ENCODE results near the gene EIF4G3. TPM values are rescaled to one million over a fixed set of nuclear protein-coding genes. Genes with fewer than 3 reads are reported as not detected.

Gene EIF4G3
- total and polyA plus RNA-seq, 9 of the 15 experiments (the other 6 are each of a cell fraction or from before 2014, with no cell fraction given) = 6.7 to 40.5 (median 32.1) TPM

DNA sequence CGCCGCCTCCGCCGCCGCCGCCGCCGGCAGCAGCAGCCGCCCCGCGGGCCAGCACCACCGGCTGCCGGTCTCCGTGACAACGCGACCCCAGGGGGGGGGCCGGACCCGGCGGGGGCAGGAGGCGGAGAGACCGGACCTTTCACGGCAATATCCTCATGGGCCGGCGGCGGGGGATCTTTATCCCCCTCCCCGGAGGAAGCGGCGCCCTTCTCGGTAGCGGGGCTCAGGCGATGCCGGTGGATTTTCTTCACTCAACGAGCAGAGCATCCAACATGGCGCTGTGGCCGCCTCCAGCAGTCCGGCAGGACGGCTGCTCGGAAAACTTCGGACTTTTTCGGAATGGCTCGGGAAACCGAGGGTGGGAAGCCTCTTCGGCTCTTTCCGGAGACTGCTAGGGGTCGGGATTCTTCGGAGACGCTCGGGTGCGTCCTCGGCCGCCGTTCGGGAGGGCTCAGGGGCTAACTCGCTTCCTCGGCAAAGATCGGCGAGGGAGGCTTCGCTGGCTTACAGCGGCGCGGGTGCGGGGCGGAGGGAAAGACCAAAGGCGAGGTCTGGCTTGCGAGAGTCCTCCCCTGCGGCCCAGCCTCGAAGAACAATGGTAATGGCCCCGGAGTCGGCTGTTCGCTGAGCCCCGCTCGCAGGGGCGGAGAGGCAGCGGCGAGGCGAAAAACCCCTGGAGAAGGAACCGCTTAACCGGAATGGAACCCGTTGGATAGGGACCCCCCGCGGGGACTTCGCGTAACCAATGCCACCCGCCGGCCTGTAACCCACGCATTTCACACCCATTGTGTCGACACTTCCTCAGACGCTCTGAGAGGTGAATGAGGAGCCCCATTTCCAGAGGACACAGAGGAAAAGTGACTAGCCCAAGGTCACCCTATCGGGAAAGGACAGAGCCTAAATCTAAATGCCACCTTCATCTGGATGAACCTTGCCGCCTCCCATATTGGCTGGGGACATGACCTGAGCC lies at the start of gene EIF4G3 (continued):
- TF ChIP-seq ZNF644 (tag; IDR thresholded peaks at IDR 0.05; ENCODE audit: low read depth) = 0 out of 2 replicates have a peak, but pooled peaks have one; percentile 54
- TF ChIP-seq, protein P1, sequence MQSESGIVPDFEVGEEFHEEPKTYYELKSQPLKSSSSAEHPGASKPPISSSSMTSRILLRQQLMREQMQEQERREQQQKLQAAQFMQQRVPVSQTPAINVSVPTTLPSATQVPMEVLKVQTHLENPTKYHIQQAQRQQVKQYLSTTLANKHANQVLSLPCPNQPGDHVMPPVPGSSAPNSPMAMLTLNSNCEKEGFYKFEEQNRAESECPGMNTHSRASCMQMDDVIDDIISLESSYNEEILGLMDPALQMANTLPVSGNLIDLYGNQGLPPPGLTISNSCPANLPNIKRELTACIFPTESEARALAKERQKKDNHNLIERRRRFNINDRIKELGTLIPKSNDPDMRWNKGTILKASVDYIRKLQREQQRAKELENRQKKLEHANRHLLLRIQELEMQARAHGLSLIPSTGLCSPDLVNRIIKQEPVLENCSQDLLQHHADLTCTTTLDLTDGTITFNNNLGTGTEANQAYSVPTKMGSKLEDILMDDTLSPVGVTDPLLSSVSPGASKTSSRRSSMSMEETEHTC (IDR thresholded peaks at IDR 0.05) = no peak
- TF ChIP-seq CHD1 (IDR thresholded peaks at IDR 0.05; ENCODE audit: low read length) = no peak
- no peak for TF ChIP-seq HNRNPL (IDR thresholded peaks at IDR 0.05; ENCODE audit: low read depth, low read length)
- peak; percentile 17; the same call in 1 of the 2 replicates for TF ChIP-seq ZNF76 (CRISPR knock-in tag; IDR thresholded peaks at IDR 0.05; ENCODE audit: borderline replicate concordance)
- no peak for TF ChIP-seq HNRNPLL (IDR thresholded peaks at IDR 0.05; ENCODE audit: low read depth, low read length, poor library complexity, severe bottlenecking)
- 0 out of 2 replicates have a peak, but pooled peaks have one; percentile 21 for TF ChIP-seq CEBPG (CRISPR knock-in tag; IDR thresholded peaks at IDR 0.05)
- no peak for TF ChIP-seq CEBPG (tag; conservative IDR thresholded peaks at IDR 0.05 in 1 of 2, IDR thresholded peaks at IDR 0.05 in 1 of 2)
- TF ChIP-seq SRSF3 (IDR thresholded peaks at IDR 0.05; ENCODE audit: insufficient read depth, low read length) = no peak
- TF ChIP-seq, protein P2, sequence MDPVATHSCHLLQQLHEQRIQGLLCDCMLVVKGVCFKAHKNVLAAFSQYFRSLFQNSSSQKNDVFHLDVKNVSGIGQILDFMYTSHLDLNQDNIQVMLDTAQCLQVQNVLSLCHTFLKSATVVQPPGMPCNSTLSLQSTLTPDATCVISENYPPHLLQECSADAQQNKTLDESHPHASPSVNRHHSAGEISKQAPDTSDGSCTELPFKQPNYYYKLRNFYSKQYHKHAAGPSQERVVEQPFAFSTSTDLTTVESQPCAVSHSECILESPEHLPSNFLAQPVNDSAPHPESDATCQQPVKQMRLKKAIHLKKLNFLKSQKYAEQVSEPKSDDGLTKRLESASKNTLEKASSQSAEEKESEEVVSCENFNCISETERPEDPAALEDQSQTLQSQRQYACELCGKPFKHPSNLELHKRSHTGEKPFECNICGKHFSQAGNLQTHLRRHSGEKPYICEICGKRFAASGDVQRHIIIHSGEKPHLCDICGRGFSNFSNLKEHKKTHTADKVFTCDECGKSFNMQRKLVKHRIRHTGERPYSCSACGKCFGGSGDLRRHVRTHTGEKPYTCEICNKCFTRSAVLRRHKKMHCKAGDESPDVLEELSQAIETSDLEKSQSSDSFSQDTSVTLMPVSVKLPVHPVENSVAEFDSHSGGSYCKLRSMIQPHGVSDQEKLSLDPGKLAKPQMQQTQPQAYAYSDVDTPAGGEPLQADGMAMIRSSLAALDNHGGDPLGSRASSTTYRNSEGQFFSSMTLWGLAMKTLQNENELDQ (CRISPR knock-in tag; IDR thresholded peaks at IDR 0.05; ENCODE audit: borderline replicate concordance) = no peak
- TF ChIP-seq, protein P3, sequence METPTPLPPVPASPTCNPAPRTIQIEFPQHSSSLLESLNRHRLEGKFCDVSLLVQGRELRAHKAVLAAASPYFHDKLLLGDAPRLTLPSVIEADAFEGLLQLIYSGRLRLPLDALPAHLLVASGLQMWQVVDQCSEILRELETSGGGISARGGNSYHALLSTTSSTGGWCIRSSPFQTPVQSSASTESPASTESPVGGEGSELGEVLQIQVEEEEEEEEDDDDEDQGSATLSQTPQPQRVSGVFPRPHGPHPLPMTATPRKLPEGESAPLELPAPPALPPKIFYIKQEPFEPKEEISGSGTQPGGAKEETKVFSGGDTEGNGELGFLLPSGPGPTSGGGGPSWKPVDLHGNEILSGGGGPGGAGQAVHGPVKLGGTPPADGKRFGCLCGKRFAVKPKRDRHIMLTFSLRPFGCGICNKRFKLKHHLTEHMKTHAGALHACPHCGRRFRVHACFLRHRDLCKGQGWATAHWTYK (CRISPR knock-in tag; IDR thresholded peaks at IDR 0.05) = peak; percentile 76

Measured in K562 (cell line).